Muscle layer of duodenum (tissue), 2 donors: Measurements from ENCODE around the gene KRTAP17-1.

Source experiments
- H3K27ac ChIP-seq: one replicate; pipeline ENCODE4 v1.7.0; 2013; ENCODE audit warnings: mild to moderate bottlenecking, low read length
- H3K27me3 ChIP-seq: one replicate; pipeline ENCODE4 v1.7.0; 2013; ENCODE audit warnings: low read depth, mild to moderate bottlenecking, control low read depth, low read length
- H3K36me3 ChIP-seq, 2 donors: one replicate each; pipeline ENCODE4 v1.7.0; 2013; ENCODE audit warnings: low read length in 2 of 2, control low read depth in 1 of 2, mild to moderate bottlenecking in 1 of 2; ENCODE audit not compliant: insufficient read depth in 2 of 2, control insufficient read depth in 1 of 2
- H3K4me1 ChIP-seq, 2 donors: one replicate each; pipeline ENCODE4 v1.7.0; 2013; ENCODE audit warnings: low read length in 2 of 2, mild to moderate bottlenecking in 2 of 2, control low read depth in 1 of 2, moderate library complexity in 1 of 2; ENCODE audit not compliant: insufficient read depth in 2 of 2, control insufficient read depth in 1 of 2
- H3K4me3 ChIP-seq, 2 donors: one replicate each; pipeline ENCODE4 v1.7.0; 2013; ENCODE audit warnings: low read length in 2 of 2, low read depth in 1 of 2, mild to moderate bottlenecking in 1 of 2
- H3K9me3 ChIP-seq, 2 donors: one replicate each; pipeline ENCODE4 v1.7.0; 2013; ENCODE audit warnings: low read length in 2 of 2, control low read depth in 1 of 2, mild to moderate bottlenecking in 1 of 2; ENCODE audit not compliant: control insufficient read depth in 1 of 2
- donor health status: healthy.

The KRTAP17-1 gene

GRCh38 chr17:41331606-41332005 is 16.1 kb upstream of the KRTAP17-1 start:
- Histone ChIP-seq H3K9me3 (no peaks in the 10 kb centered on the region), H3K36me3 (no peaks in the 10 kb centered on the region), H3K4me1 (no peaks in the 10 kb centered on the region), H3K27ac (no peak overlapping the region), H3K4me3 (no peak overlapping the region), H3K27me3 (no peaks in the 10 kb centered on the region)

- H3K4me1 ChIP-seq: no peaks in the 10 kb centered on the region
- no peaks in the 10 kb centered on the region for H3K36me3 ChIP-seq
- no peak overlapping the region for H3K27ac ChIP-seq
- no peaks in the 10 kb centered on the region for H3K9me3 ChIP-seq
- no peaks in the 10 kb centered on the region for H3K27me3 ChIP-seq
- no peak overlapping the region for H3K4me3 ChIP-seq
Observed at GRCh38 chr17:41329279-41329948, 13.9 kb upstream of the KRTAP17-1 start.

- Histone ChIP-seq H3K4me3 (no peak overlapping the region), H3K27ac (no peak overlapping the region), H3K4me1 (no peaks in the 10 kb centered on the region), H3K27me3 (no peaks in the 10 kb centered on the region), H3K36me3 (no peaks in the 10 kb centered on the region), H3K9me3 (no peaks in the 10 kb centered on the region)
Observed at GRCh38 chr17:41328207-41328606, 12.7 kb upstream of the KRTAP17-1 start.

DNA sequence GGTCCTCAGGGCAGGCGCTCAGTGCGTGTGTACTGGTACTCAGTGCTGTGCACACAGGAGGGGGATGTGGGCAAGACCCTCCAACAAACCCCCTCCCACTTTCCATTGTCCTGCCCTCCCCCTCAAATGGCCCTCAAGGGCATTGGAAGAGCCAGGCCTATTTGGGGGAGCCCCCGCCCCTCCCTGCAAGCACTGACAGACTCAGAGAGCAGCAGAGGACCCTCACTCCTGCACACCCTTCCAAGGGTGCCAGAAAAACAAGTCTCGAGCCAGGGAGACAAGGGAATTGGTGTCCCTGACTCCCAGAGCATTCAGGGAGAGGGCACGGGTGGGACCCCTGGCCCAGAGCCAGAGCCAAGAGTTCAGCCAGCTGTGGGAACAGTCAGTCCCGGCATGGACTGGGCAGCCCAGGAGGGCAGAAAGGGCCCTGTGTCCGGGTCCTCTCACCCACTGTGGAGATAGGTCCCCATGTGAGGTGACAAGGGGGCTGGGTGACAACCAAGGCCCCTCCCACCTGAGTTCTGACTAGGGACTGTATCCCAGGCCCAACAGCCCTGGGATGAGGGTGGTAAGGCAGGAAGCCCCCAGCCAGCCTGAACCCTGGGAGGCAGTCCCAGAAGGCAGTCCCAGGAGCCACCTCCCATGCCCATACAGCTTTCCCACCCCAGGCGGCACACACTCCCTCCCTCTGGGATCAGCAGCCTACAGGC is 12.1 kb upstream of the KRTAP17-1 start:
- Histone ChIP-seq H3K9me3 (no peaks in the 10 kb centered on the region), H3K27me3 (no peaks in the 10 kb centered on the region), H3K36me3 (no peaks in the 10 kb centered on the region), H3K4me1 (no peaks in the 10 kb centered on the region), H3K27ac (no peak overlapping the region), H3K4me3 (no peak overlapping the region)

GRCh38 chr17:41326173-41327145 is 10.9 kb upstream of the KRTAP17-1 start:
- Histone ChIP-seq H3K36me3 (no peaks in the 10 kb centered on the region), H3K27ac (no peak overlapping the region), H3K27me3 (no peaks in the 10 kb centered on the region), H3K4me1 (no peaks in the 10 kb centered on the region), H3K9me3 (no peaks in the 10 kb centered on the region), H3K4me3 (no peak overlapping the region)

DNA sequence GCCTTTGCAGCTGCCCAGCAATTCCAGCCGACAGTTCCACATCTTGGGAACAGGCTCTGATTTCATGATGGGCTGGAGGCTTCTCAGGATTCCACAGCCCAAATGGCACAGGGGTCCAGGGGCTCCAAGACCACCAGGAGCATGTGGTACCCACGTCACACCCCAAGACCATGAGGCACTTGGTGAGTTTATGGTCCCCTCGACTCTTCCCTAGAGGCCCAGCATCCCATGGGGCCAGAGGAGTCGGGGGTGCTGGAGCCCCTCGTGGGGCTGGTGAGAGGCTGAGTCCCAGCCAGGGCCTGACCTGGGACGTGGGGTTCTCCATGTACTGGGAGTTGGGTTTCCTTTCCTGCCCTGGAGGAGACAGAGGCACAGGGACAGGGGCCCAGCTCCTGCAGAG is 10.1 kb upstream of the KRTAP17-1 start:
- H3K36me3 ChIP-seq: no peaks in the 10 kb centered on the region
- peaks cover 0 to under 1% of the 10 kb centered on the region in 2 donors for H3K9me3 ChIP-seq
- no peak overlapping the region for H3K27ac ChIP-seq
- no peaks in the 10 kb centered on the region for H3K27me3 ChIP-seq
- H3K4me1 ChIP-seq: no peaks in the 10 kb centered on the region
- no peak overlapping the region for H3K4me3 ChIP-seq

DNA sequence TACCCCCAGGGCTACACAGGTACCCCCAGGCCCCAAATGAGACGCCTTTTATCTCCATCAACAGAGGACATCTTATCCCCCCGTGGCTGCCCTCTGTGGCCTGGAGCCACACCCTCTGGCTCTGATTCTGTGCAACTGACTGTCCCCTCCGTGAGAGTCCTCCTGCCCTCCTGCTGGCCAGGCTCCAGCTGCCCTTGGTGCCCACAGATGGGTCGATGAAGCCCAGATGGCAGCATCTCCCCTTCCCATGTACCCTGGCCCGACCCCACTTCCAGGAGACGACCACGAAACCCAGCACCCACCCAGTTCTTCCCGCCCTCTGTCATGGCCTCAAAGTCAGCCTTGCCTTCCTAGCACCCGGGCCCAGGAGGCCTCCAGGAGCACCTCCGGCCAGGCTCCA is 9.6 kb upstream of the KRTAP17-1 start:
- no peak overlapping the region for H3K27ac ChIP-seq
- no peaks in the 10 kb centered on the region for H3K36me3 ChIP-seq
- H3K4me3 ChIP-seq: no peak overlapping the region
- peaks cover 0 to 5% of the 10 kb centered on the region in 2 donors for H3K9me3 ChIP-seq
- H3K4me1 ChIP-seq: no peaks in the 10 kb centered on the region
- no peaks in the 10 kb centered on the region for H3K27me3 ChIP-seq

DNA sequence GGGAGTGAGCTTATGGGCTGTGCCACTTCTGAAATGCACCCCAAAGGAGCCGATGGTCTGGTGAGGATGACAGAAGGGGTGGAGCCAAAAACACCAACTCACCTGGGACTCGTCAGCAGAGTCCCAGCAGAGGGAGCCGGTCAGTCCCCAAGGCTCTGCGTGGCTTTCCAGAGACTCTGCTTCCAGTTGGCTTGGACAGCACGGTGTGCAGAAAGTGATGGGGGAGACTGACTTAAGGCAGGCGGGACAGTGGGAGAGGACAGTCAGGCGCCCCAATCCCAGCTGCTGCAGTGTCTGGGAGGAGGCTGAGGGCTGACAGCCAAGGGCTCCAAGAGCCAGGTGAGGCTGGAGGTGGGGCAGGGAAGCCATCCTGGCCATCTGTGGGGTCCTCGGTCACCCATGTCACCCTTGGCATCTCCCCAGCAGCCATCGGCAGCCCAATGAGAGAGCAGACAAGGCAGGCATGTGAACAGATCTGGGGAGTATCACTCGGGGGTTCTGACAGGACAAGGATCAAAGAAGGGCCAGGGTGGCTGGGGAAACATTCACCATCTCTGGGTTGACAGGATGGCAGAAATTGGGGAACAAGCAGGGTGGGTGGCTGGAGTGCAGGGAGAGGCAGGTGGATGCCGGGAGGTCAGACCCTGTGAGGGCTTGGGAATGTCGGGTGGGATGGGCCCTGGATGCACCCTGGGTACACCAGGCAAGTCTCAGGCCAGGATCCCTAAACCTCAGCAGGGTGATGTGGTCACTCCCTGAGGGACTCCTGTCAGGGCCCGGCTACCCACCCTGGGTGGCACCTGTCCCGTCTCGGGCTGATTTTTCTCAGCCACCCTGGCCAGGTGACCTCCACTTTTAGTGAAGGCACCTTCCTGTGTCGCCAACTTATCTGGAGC is 8.9 kb upstream of the KRTAP17-1 start:
- Histone ChIP-seq H3K4me1 (no peaks in the 10 kb centered on the region), H3K27me3 (no peaks in the 10 kb centered on the region), H3K36me3 (no peaks in the 10 kb centered on the region), H3K27ac (no peak overlapping the region), H3K9me3 (peaks cover 0 to 10% of the 10 kb centered on the region in 2 donors), H3K4me3 (no peak overlapping the region)

GRCh38 chr17:41322903-41323895 is 7.7 kb upstream of the KRTAP17-1 start:
- Histone ChIP-seq H3K4me1 (no peaks in the 10 kb centered on the region), H3K9me3 (peaks cover 0 to 10% of the 10 kb centered on the region in 2 donors), H3K36me3 (no peaks in the 10 kb centered on the region), H3K27me3 (no peaks in the 10 kb centered on the region), H3K4me3 (no peak overlapping the region), H3K27ac (no peak overlapping the region)
